Liver (tissue), 9 donors: ENCODE measurements around the gene PPIA. TPM values are rescaled to one million over a fixed set of nuclear protein-coding genes. Genes with fewer than 3 reads are reported as not detected.

Experiments used
- DNase-seq: peaks from one replicate; pipeline ENCODE4 v3.0.0-alpha.2; 2017; ENCODE audit warnings: low spot score
- H3K27ac ChIP-seq, 2 donors: one replicate each; pipeline ENCODE4 v1.7.0; 2013; ENCODE audit warnings: inconsistent platforms in 2 of 2, low read length in 2 of 2, control low read depth in 1 of 2, low read depth in 1 of 2, mild to moderate bottlenecking in 1 of 2
- H3K27me3 ChIP-seq, 4 donors: one replicate each; pipeline versions ENCODE4 v1.6.1 to v1.7.0; 2013; ENCODE audit warnings: low read length in 3 of 4, inconsistent platforms in 1 of 4, mild to moderate bottlenecking in 1 of 4, moderate library complexity in 1 of 4; ENCODE audit not compliant: control insufficient read depth in 4 of 4, insufficient read depth in 4 of 4
- H3K36me3 ChIP-seq, 4 donors: one replicate each; pipeline versions ENCODE4 v1.6.1 to v1.7.0; 2013; ENCODE audit warnings: low read length in 3 of 4, mild to moderate bottlenecking in 3 of 4, low read depth in 1 of 4, moderate library complexity in 1 of 4; ENCODE audit not compliant: control insufficient read depth in 4 of 4, insufficient read depth in 3 of 4
- H3K4me1 ChIP-seq, 4 donors: one replicate each; pipeline versions ENCODE4 v1.6.1 to v1.7.0; 2013; ENCODE audit warnings: low read length in 3 of 4, mild to moderate bottlenecking in 3 of 4, moderate library complexity in 1 of 4; ENCODE audit not compliant: control insufficient read depth in 4 of 4, insufficient read depth in 4 of 4
- H3K4me3 ChIP-seq, 3 donors: one replicate each; pipeline versions ENCODE4 v1.6.1 to v1.7.0; 2013; ENCODE audit warnings: low read length in 3 of 3, control low read depth in 1 of 3, low read depth in 1 of 3, mild to moderate bottlenecking in 1 of 3
- H3K9ac ChIP-seq, 2 donors: one replicate each; pipeline ENCODE4 v1.7.0; 2013; ENCODE audit warnings: low read length in 2 of 2, mild to moderate bottlenecking in 2 of 2, moderate library complexity in 2 of 2, control low read depth in 1 of 2, low read depth in 1 of 2
- H3K9me3 ChIP-seq, 4 donors: one replicate each; pipeline versions ENCODE4 v1.6.1 to v1.7.0; 2013; ENCODE audit warnings: low read length in 3 of 4; ENCODE audit not compliant: control insufficient read depth in 4 of 4
- EGR1 ChIP-seq, 2 donors: IDR thresholded peaks; 2 replicates each; pipeline ENCODE4 v1.6.1; 2016 to 2018; ENCODE audit warnings: antibody characterized with exemption in 2 of 2, low read depth in 2 of 2
- FOXA1 ChIP-seq: IDR thresholded peaks from 2 replicates; pipeline ENCODE4 v1.6.1; 2016; ENCODE audit warnings: antibody characterized with exemption
- FOXA2 ChIP-seq: IDR thresholded peaks from 2 replicates; pipeline ENCODE4 v1.6.1; 2016; ENCODE audit warnings: antibody characterized with exemption
- GABPA ChIP-seq, 2 donors: IDR thresholded peaks in 1 of 2; conservative IDR thresholded peaks in 1 of 2; 2 replicates each; pipeline ENCODE4 v1.6.1; 2016; ENCODE audit warnings: antibody characterized with exemption in 2 of 2, mild to moderate bottlenecking in 1 of 2, moderate library complexity in 1 of 2
- HNF4A ChIP-seq, 2 donors: conservative IDR thresholded peaks; 2 replicates each; pipeline ENCODE4 v1.6.1; 2016; ENCODE audit warnings: antibody characterized with exemption in 2 of 2, mild to moderate bottlenecking in 2 of 2
- HNF4G ChIP-seq: IDR thresholded peaks from 2 replicates; pipeline ENCODE4 v1.6.1; 2016; ENCODE audit warnings: antibody characterized with exemption
- JUND ChIP-seq, 2 donors: IDR thresholded peaks; 2 replicates each; pipeline ENCODE4 v1.6.1; 2016; ENCODE audit warnings: antibody characterized with exemption in 2 of 2
- NR2F2 ChIP-seq: IDR thresholded peaks from 2 replicates; pipeline ENCODE4 v1.6.1; 2016; ENCODE audit warnings: antibody characterized with exemption
- RAD21 ChIP-seq, 2 donors: IDR thresholded peaks; 2 replicates each; pipeline ENCODE4 v1.6.1; 2016; ENCODE audit warnings: antibody characterized with exemption in 2 of 2, mild to moderate bottlenecking in 2 of 2
- RXRA ChIP-seq, 2 donors: IDR thresholded peaks; 2 replicates each; pipeline ENCODE4 v1.6.1; 2017 to 2018; ENCODE audit warnings: antibody characterized with exemption in 2 of 2, mild to moderate bottlenecking in 1 of 2
- SP1 ChIP-seq: IDR thresholded peaks from 2 replicates; pipeline ENCODE4 v1.6.1; 2018; ENCODE audit warnings: antibody characterized with exemption, mild to moderate bottlenecking
- TAF1 ChIP-seq: conservative IDR thresholded peaks from 2 replicates; pipeline ENCODE4 v1.6.1; 2016; ENCODE audit warnings: antibody characterized with exemption, mild to moderate bottlenecking
- YY1 ChIP-seq: IDR thresholded peaks from 2 replicates; pipeline ENCODE4 v1.6.1; 2016; ENCODE audit warnings: antibody characterized with exemption, mild to moderate bottlenecking
- WGBS: extraction: QIAGEN DNeasy Blood & Tissue Kit; methylation state at CpG from one replicate; pipeline ENCODE4 v1.1.7; 2013; 5-methylcytosine and 5-hydroxymethylcytosine counted together
- polyA plus RNA-seq, 2 donors: library from polyadenylated mRNA; stranded (reverse) in 1 of 2; unstranded in 1 of 2; fragments of 200-250 nt in 1 of 2; fragments of >200 nt in 1 of 2; fragmentation: Nextera tagmentation in 1 of 2; extraction: Ambion mirVana in 1 of 2; gene quantifications; one replicate each; pipeline versions ENCODE4 v1.2.1 to v1.2.3, GENCODE V29; 2013 to 2015
- total RNA-seq, 2 donors: library from RNA; depleted of rRNA; stranded (reverse); fragments of >200 nt; gene quantifications; one replicate each; pipeline ENCODE4 v1.2.3, GENCODE V29; 2014
- TF ChIP-seq, protein P1 (sequence below): IDR thresholded peaks from 2 replicates; pipeline ENCODE4 v1.6.1; 2016; ENCODE audit warnings: antibody characterized with exemption
- TF ChIP-seq, protein P2 (sequence below): fragments of 150-350 bp; IDR thresholded peaks from 2 replicates; pipeline ENCODE4 v1.5.1; 2017; ENCODE audit warnings: improper control_type of control experiment, low read depth, low read length; ENCODE audit not compliant: missing input control
- TF ChIP-seq, protein P3 (sequence below): IDR thresholded peaks from 2 replicates; pipeline ENCODE4 v1.6.1; 2016; ENCODE audit warnings: antibody characterized with exemption
- TF ChIP-seq, protein P4 (sequence below): IDR thresholded peaks from 2 replicates; pipeline ENCODE4 v1.6.1; 2016; ENCODE audit warnings: antibody characterized with exemption
- TF ChIP-seq, protein P5 (sequence below): IDR thresholded peaks from 2 replicates; pipeline ENCODE4 v1.6.1; 2016; ENCODE audit warnings: antibody characterized with exemption, mild to moderate bottlenecking
- donor health status: healthy.
- donor health status: healthy.
- donor health status: healthy.
- donor health status: healthy.
- donor health status: healthy.

Gene PPIA
- total and polyA plus RNA-seq, 4 donors = 834 to 1,873 (median 1,399) TPM

DNA sequence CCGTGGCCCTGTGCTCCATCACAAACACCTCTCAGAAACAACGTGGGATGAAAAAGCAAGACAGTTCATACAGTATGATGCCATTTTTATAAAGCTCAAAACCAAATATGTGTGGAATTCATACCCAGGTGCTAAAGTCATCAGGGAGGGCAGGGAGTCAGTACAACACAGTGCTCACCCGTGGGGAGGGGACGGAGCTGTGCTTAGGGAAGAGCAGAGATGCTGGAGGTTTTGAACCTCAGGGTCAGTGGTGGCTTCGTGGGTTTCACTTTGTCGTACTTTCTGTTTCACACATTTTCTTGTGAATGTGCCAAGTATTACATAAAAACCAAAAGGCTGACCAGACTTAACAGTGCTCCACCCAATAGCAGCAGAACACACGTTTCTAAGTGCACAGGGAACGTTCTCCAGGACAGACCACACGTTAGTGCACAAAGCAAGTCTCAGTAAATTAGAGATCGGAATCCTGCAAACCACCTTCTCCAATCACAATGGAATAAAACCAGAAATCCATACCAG lies 26.6 kb upstream of the PPIA start:
- Histone ChIP-seq H3K9me3 (no peaks in the 10 kb centered on the region), H3K27ac (peak overlapping the region; percentile 1 to 65), H3K4me1 (peaks cover 9 to 45% (median 42%) of the 10 kb centered on the region in 4 donors), H3K36me3 (peaks cover 4 to 22% (median 7%) of the 10 kb centered on the region in 4 donors), H3K27me3 (no peaks in the 10 kb centered on the region), H3K9ac (peak overlapping the region in 1 of 2 donors; percentile 31), H3K4me3 (no peak overlapping the region)
- TF ChIP-seq, protein P1, sequence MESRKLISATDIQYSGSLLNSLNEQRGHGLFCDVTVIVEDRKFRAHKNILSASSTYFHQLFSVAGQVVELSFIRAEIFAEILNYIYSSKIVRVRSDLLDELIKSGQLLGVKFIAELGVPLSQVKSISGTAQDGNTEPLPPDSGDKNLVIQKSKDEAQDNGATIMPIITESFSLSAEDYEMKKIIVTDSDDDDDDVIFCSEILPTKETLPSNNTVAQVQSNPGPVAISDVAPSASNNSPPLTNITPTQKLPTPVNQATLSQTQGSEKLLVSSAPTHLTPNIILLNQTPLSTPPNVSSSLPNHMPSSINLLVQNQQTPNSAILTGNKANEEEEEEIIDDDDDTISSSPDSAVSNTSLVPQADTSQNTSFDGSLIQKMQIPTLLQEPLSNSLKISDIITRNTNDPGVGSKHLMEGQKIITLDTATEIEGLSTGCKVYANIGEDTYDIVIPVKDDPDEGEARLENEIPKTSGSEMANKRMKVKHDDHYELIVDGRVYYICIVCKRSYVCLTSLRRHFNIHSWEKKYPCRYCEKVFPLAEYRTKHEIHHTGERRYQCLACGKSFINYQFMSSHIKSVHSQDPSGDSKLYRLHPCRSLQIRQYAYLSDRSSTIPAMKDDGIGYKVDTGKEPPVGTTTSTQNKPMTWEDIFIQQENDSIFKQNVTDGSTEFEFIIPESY = no peak
- no peak for TF ChIP-seq YY1
- TF ChIP-seq, protein P2, sequence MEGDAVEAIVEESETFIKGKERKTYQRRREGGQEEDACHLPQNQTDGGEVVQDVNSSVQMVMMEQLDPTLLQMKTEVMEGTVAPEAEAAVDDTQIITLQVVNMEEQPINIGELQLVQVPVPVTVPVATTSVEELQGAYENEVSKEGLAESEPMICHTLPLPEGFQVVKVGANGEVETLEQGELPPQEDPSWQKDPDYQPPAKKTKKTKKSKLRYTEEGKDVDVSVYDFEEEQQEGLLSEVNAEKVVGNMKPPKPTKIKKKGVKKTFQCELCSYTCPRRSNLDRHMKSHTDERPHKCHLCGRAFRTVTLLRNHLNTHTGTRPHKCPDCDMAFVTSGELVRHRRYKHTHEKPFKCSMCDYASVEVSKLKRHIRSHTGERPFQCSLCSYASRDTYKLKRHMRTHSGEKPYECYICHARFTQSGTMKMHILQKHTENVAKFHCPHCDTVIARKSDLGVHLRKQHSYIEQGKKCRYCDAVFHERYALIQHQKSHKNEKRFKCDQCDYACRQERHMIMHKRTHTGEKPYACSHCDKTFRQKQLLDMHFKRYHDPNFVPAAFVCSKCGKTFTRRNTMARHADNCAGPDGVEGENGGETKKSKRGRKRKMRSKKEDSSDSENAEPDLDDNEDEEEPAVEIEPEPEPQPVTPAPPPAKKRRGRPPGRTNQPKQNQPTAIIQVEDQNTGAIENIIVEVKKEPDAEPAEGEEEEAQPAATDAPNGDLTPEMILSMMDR = no peak
- TF ChIP-seq, protein P3, sequence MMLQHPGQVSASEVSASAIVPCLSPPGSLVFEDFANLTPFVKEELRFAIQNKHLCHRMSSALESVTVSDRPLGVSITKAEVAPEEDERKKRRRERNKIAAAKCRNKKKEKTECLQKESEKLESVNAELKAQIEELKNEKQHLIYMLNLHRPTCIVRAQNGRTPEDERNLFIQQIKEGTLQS = no peak
- TF ChIP-seq JUND (IDR thresholded peaks at IDR 0.05) = no peak
- no peak for TF ChIP-seq FOXA1
- no peak for TF ChIP-seq EGR1 (IDR thresholded peaks at IDR 0.05; ENCODE audit: low read depth in 2 of 2)
- TF ChIP-seq, protein P4, sequence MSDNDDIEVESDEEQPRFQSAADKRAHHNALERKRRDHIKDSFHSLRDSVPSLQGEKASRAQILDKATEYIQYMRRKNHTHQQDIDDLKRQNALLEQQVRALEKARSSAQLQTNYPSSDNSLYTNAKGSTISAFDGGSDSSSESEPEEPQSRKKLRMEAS = no peak
- TF ChIP-seq NR2F2 = no peak
- no peak for TF ChIP-seq FOXA2
- no peak for TF ChIP-seq GABPA (IDR thresholded peaks at IDR 0.05 in 1 of 2, conservative IDR thresholded peaks at IDR 0.05 in 1 of 2)
- peak in 1 of 2 donors; percentile 35 for TF ChIP-seq RAD21 (IDR thresholded peaks at IDR 0.05)
- peak; percentile 19 to 66 for TF ChIP-seq RXRA (IDR thresholded peaks at IDR 0.05)
- TF ChIP-seq, protein P5, sequence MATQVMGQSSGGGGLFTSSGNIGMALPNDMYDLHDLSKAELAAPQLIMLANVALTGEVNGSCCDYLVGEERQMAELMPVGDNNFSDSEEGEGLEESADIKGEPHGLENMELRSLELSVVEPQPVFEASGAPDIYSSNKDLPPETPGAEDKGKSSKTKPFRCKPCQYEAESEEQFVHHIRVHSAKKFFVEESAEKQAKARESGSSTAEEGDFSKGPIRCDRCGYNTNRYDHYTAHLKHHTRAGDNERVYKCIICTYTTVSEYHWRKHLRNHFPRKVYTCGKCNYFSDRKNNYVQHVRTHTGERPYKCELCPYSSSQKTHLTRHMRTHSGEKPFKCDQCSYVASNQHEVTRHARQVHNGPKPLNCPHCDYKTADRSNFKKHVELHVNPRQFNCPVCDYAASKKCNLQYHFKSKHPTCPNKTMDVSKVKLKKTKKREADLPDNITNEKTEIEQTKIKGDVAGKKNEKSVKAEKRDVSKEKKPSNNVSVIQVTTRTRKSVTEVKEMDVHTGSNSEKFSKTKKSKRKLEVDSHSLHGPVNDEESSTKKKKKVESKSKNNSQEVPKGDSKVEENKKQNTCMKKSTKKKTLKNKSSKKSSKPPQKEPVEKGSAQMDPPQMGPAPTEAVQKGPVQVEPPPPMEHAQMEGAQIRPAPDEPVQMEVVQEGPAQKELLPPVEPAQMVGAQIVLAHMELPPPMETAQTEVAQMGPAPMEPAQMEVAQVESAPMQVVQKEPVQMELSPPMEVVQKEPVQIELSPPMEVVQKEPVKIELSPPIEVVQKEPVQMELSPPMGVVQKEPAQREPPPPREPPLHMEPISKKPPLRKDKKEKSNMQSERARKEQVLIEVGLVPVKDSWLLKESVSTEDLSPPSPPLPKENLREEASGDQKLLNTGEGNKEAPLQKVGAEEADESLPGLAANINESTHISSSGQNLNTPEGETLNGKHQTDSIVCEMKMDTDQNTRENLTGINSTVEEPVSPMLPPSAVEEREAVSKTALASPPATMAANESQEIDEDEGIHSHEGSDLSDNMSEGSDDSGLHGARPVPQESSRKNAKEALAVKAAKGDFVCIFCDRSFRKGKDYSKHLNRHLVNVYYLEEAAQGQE = no peak
- TF ChIP-seq HNF4G = no peak
- no peak for TF ChIP-seq TAF1
- TF ChIP-seq HNF4A (conservative IDR thresholded peaks at IDR 0.05) = peak; percentile 34 to 42
- TF ChIP-seq SP1 = peak; percentile 25
- 15% methylated on average over 10 of the region's 10 CpGs for WGBS
- DNase-seq = peak; percentile 23
